ENCODE data around the gene MYO1D. TPM values are rescaled to one million over a fixed set of nuclear protein-coding genes. Genes with fewer than 3 reads are reported as not detected.

The MYO1D gene
- total RNA-seq, 1 donor from 2014 or later: 73.3 TPM

GRCh38 chr17:32483451-32484019 is 393.4 kb downstream of the MYO1D start:
- peak; percentile 59 for ATAC-seq
- H3K4me1 ChIP-seq: peaks cover 17% of the 10 kb centered on the region
- H3K36me3 ChIP-seq: peaks cover 45% of the 10 kb centered on the region
- peak; percentile 56 for TF ChIP-seq CTCF (IDR thresholded peaks at IDR 0.05)
- H3K4me3 ChIP-seq: no peak overlapping the region
- H3K9me3 ChIP-seq: no peaks in the 10 kb centered on the region
- H3K27me3 ChIP-seq: no peaks in the 10 kb centered on the region
- intact Hi-C loops (cut with DNase I): no loop called here
- DNase-seq: peak; percentile 60
- H3K27ac ChIP-seq: peak overlapping the region; percentile 24

GRCh38 chr17:32482568-32483320 is 394.2 kb downstream of the MYO1D start:
- H3K36me3 ChIP-seq: peaks cover 53% of the 10 kb centered on the region
- intact Hi-C loops (cut with DNase I): no loop called here
- no peaks in the 10 kb centered on the region for H3K9me3 ChIP-seq
- DNase-seq (peak; percentile 21), ATAC-seq (no peak)
- peak overlapping the region; percentile 24 for H3K27ac ChIP-seq
- H3K27me3 ChIP-seq: no peaks in the 10 kb centered on the region
- no peak for TF ChIP-seq CTCF (IDR thresholded peaks at IDR 0.05)
- no peak overlapping the region for H3K4me3 ChIP-seq
- H3K4me1 ChIP-seq: peaks cover 15% of the 10 kb centered on the region

DNA sequence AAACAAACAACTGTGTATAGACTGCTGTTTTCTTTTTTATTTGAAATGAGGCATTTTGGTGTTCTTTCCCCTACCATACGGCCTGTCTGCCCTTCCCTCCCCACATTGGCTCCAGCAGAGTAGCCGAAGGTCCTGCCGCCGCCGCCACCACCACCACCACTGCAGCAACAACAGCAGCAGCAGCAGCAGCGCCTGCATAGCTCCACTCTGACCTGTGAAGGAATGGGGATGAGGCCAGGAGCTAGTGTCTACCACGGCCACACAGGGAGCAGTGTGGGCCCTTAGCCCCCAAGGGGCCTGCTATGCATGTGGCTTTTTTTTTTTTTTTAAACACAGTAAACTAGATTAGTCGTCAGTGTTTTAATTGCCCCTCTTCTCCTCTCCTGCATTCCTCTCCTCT is 395.7 kb downstream of the MYO1D start:
- DNase-seq: peak; percentile 25
- Histone ChIP-seq H3K36me3 (peaks cover 68% of the 10 kb centered on the region), H3K4me3 (no peak overlapping the region), H3K9me3 (no peaks in the 10 kb centered on the region), H3K4me1 (peaks cover 10% of the 10 kb centered on the region), H3K27me3 (no peaks in the 10 kb centered on the region), H3K27ac (no peak overlapping the region)
- intact Hi-C loops (cut with DNase I): no loop called here
- no peak for TF ChIP-seq CTCF (IDR thresholded peaks at IDR 0.05)
- ATAC-seq: no peak

DNA sequence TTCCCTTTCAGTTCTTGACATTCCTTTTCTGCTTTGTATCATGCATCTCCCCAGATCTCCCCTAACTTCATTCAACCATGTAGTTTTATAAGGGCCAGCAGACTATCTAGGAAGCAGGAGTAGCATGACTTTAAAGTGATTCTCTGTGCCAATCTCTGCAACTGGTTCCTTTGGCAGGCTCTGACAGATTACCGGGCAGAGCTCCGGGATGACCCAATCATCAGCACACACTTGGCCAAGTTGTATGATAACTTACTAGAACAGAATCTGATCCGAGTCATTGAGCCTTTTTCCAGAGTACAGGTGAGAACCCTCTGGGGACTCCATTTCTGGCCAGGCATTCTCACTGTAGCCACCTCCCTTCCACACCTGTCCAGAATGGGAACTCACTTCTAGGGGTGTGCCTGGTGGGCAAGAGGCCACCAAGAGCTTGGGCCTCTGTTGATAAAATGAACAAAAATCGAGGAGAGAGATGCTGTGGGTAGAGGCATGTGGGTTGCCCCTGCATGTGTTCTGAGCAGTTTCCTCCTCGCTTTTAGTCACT is 397.8 kb downstream of the MYO1D start:
- ATAC-seq (no peak), DNase-seq (no peak)
- Histone ChIP-seq H3K27ac (no peak overlapping the region), H3K9me3 (no peaks in the 10 kb centered on the region), H3K4me3 (no peak overlapping the region), H3K4me1 (peaks cover 6% of the 10 kb centered on the region), H3K36me3 (peaks cover 89% of the 10 kb centered on the region), H3K27me3 (no peaks in the 10 kb centered on the region)
- no peak for TF ChIP-seq CTCF (IDR thresholded peaks at IDR 0.05)
- intact Hi-C loops (cut with DNase I): no loop called here

- TF ChIP-seq CTCF (IDR thresholded peaks at IDR 0.05): no peak
- Histone ChIP-seq H3K4me3 (no peak overlapping the region), H3K27me3 (no peaks in the 10 kb centered on the region), H3K4me1 (no peaks in the 10 kb centered on the region), H3K27ac (no peak overlapping the region), H3K9me3 (no peaks in the 10 kb centered on the region), H3K36me3 (peaks cover 99% of the 10 kb centered on the region)
- DNase-seq (no peak), ATAC-seq (no peak)
- intact Hi-C loops (cut with DNase I): no loop called here
Measured at GRCh38 chr17:32477220-32477619, 399.7 kb downstream of the MYO1D start.

Data from upper lobe of right lung (tissue), 1 donor.